Lung (tissue), 12 donors: ENCODE results near the gene TTI1. TPM values are rescaled to one million over a fixed set of nuclear protein-coding genes. Genes with fewer than 3 reads are reported as not detected.

Experiments
- ATAC-seq: fragments of 200-7000 bp; cut with Tn5 transposase; one replicate; pipeline ENCODE4 v1.9.1; 2020; ENCODE audit warnings: moderate number of reproducible peaks; ENCODE audit not compliant: insufficient read depth, low FRiP score
- DNase-seq, 3 donors: peaks; one replicate each; pipeline ENCODE4 v3.0.0-alpha.2; 2013 to 2017
- H3K27ac ChIP-seq, 2 donors: one replicate each; pipeline ENCODE4 v1.5.1; 2013; ENCODE audit warnings: mild to moderate bottlenecking in 2 of 2, moderate library complexity in 2 of 2, control low read depth in 1 of 2, inconsistent platforms in 1 of 2, low read depth in 1 of 2, low read length in 1 of 2
- H3K27me3 ChIP-seq, 3 donors: one replicate each; pipeline ENCODE4 v1.5.1; 2013; ENCODE audit warnings: low read length in 2 of 3; ENCODE audit not compliant: control insufficient read depth in 3 of 3, insufficient read depth in 3 of 3
- H3K36me3 ChIP-seq, 4 donors: one replicate each; pipeline ENCODE4 v1.5.1; 2013; ENCODE audit warnings: low read length in 4 of 4, mild to moderate bottlenecking in 1 of 4, moderate library complexity in 1 of 4; ENCODE audit not compliant: control insufficient read depth in 4 of 4, insufficient read depth in 4 of 4
- H3K4me1 ChIP-seq, 5 donors: one replicate each; pipeline ENCODE4 v1.5.1; 2013; ENCODE audit warnings: low read length in 5 of 5, mild to moderate bottlenecking in 2 of 5, moderate library complexity in 1 of 5; ENCODE audit not compliant: control insufficient read depth in 5 of 5, insufficient read depth in 5 of 5
- H3K4me3 ChIP-seq: one replicate; pipeline ENCODE4 v1.5.1; 2013; ENCODE audit warnings: mild to moderate bottlenecking, control low read depth, moderate library complexity
- H3K9ac ChIP-seq, 2 donors: one replicate each; pipeline ENCODE4 v1.5.1; 2013; ENCODE audit warnings: low read length in 2 of 2, control low read depth in 1 of 2; ENCODE audit not compliant: insufficient read depth in 1 of 2
- H3K9me3 ChIP-seq, 4 donors: one replicate each; pipeline ENCODE4 v1.5.1; 2013; ENCODE audit warnings: low read length in 3 of 4, mild to moderate bottlenecking in 1 of 4, moderate library complexity in 1 of 4; ENCODE audit not compliant: control insufficient read depth in 4 of 4, insufficient read depth in 3 of 4
- WGBS, 2 donors: extraction: QIAGEN DNeasy Blood & Tissue Kit; methylation state at CpG; one replicate each; pipeline ENCODE4 v1.1.7; 2013; 5-methylcytosine and 5-hydroxymethylcytosine counted together
- polyA plus RNA-seq, 2 donors: library from polyadenylated mRNA; stranded (reverse); fragments of 200-250 nt; gene quantifications; one replicate each; pipeline ENCODE4 v1.2.1, GENCODE V29; 2013
- total RNA-seq, 2 donors: library from RNA; depleted of rRNA in 1 of 2; stranded (reverse); fragments of >200 nt in 1 of 2; gene quantifications; one replicate each; pipeline ENCODE4 v1.2.1, GENCODE V29; 2014 to 2021
- TF ChIP-seq, protein P1 (sequence below): IDR thresholded peaks from 2 replicates; pipeline ENCODE4 v1.5.1; 2012; ENCODE audit warnings: mild to moderate bottlenecking; ENCODE audit errors: control extremely low read depth, extremely low read depth
- donor health status: control.
- donor health status: control.
- donor health status: Bipolar disorder and iron deficiency.
- donor health status: healthy.
- donor health status: DM: yes; HTN: yes; CAD: no.

The TTI1 gene
- total and polyA plus RNA-seq, 4 donors, result 6.7 to 33.8 (median 15.5) TPM

DNA sequence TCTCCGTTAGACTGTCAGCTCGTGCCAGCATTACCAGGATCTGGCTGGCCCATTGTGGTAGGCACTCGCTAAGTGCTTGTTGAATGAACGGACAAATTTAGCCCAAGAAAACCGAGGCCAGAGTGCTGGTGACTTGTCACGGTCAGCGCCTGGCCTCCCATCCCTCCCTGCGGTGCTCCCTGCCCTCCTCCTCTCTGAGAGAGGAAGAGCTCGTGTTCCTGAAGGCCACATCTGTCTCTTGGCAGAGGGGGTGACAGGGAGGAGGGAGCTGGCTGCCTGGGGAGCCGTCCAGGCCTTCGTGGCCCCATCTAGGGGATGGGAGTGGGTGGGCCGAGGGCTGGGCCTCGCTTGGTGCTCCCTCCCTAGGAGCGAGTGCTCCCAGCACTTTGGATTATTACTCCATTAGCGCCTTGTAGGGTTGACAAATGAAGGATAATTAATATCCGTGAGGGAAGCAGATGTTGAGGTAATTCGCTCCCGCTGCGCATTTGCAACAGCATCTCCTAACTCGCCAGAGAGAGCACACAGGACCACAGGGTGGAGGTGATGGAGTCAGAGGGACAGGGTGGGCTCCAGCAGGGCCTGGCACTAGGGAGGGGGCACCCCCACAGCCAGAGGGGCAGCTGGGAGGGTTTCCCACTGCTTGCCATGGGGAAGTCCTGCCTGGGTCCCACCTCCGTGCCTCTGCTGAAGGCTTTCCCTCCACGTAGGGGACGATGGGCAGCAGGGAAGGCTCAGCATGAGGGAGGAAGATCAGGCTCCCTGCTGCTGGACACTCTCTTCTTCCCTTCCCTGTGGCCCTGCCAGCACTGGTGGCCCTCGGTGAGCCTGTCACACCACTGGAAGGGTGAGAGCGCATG is 93.3 kb downstream of the TTI1 start:
- Histone ChIP-seq H3K9ac (no peak overlapping the region), H3K9me3 (no peaks in the 10 kb centered on the region), H3K27ac (no peak overlapping the region), H3K36me3 (no peaks in the 10 kb centered on the region), H3K4me1 (no peaks in the 10 kb centered on the region), H3K4me3 (no peak overlapping the region), H3K27me3 (no peaks in the 10 kb centered on the region)
- WGBS, 2 donors, result 84 to 91% methylated on average over 25 of the region's 25 CpGs
- TF ChIP-seq, protein P1, sequence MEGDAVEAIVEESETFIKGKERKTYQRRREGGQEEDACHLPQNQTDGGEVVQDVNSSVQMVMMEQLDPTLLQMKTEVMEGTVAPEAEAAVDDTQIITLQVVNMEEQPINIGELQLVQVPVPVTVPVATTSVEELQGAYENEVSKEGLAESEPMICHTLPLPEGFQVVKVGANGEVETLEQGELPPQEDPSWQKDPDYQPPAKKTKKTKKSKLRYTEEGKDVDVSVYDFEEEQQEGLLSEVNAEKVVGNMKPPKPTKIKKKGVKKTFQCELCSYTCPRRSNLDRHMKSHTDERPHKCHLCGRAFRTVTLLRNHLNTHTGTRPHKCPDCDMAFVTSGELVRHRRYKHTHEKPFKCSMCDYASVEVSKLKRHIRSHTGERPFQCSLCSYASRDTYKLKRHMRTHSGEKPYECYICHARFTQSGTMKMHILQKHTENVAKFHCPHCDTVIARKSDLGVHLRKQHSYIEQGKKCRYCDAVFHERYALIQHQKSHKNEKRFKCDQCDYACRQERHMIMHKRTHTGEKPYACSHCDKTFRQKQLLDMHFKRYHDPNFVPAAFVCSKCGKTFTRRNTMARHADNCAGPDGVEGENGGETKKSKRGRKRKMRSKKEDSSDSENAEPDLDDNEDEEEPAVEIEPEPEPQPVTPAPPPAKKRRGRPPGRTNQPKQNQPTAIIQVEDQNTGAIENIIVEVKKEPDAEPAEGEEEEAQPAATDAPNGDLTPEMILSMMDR, result no peak
- no peak for DNase-seq
- ATAC-seq, result no peak

DNA sequence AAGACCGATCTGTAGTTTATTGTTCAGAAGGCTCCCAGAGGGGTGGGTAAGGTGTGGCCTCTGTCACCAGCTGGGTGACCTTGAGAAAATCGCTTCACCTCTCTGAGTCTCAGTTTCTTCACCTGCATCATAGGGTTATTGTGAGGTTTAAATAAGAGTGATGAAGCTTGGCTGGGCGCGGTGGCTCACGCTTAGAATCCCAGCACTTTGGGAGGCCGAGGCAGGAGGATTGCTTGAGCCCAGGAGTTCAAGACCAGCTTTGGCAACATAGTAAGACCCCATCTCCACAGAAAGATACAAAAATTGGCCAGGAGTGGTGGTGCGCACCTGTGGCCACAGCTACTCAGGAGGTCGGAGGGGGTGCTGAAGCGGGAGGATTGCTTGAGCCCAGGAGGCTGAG is 94.3 kb downstream of the TTI1 start:
- H3K4me3 ChIP-seq, result no peak overlapping the region

DNA sequence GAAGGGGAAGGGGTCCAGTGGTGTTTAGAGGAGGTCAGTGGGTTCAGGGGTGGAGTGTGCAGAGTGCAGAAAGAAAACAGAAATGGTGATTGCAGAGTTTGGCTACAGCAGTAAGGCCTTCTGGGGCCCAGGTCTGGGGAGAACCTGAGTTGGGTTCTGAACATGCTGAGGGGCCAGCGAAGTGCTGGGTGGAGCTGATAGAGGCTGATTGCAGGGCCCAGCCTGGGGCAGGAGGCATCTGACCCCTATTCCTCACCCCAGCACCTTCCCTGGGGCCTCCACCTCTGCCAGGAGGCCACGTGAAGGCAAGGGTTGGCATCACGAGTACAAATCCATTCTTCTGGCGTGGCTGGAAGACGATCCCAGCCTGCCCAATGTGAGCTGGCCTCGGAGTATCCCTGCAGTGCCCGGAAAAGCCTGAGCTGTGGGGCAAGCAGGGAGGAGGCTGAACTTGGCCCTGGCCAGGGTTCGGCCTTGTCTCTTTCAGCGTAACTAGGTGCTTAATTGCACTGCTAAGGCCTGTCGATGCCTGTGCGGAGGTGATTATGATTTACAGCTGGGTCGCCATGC is 95.0 kb downstream of the TTI1 start:
- Histone ChIP-seq H3K9ac (no peak overlapping the region), H3K4me1 (no peaks in the 10 kb centered on the region), H3K27me3 (no peaks in the 10 kb centered on the region), H3K36me3 (no peaks in the 10 kb centered on the region), H3K9me3 (no peaks in the 10 kb centered on the region), H3K4me3 (no peak overlapping the region), H3K27ac (no peak overlapping the region)
- 90 to 94% methylated on average over 12 of the region's 12 CpGs for WGBS, 2 donors
- ATAC-seq, result no peak
- TF ChIP-seq, protein P1, result no peak
- DNase-seq, result no peak

More for the DNA sequence above, 94.3 kb downstream of the TTI1 start:
- H3K27me3 ChIP-seq, result no peaks in the 10 kb centered on the region
- no peak for ATAC-seq
- no peaks in the 10 kb centered on the region for H3K9me3 ChIP-seq
- no peak for DNase-seq
- no peak overlapping the region for H3K27ac ChIP-seq
- TF ChIP-seq, protein P1, result no peak
- no peak overlapping the region for H3K9ac ChIP-seq
- no peaks in the 10 kb centered on the region for H3K4me1 ChIP-seq
- WGBS, 2 donors, result 96 to 98% methylated on average over 9 of the region's 9 CpGs
- H3K36me3 ChIP-seq, result no peaks in the 10 kb centered on the region
